Measurements from ENCODE around the gene NEU1.

Gene NEU1

DNA sequence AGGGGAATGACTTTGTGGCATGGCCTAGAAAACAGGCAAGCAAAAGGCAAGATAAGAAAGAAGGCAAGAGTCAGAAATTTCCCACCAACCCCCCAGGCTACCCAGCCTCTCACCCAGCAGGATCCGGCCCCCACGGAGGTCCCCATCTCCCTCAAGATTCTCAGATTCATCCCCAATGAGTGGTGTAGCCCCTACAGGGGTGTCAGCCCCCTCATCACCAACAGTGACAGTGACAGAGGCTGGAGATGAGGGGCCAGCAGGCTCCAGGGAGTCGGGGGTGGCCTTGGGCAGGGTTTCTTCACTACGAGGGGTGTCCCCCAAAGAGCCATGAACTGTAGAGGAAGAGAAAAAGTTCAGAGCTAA lies 33.9 kb upstream of the NEU1 start:
- no peak for DNase-seq (ENCODE audit: low spot score)

DNA sequence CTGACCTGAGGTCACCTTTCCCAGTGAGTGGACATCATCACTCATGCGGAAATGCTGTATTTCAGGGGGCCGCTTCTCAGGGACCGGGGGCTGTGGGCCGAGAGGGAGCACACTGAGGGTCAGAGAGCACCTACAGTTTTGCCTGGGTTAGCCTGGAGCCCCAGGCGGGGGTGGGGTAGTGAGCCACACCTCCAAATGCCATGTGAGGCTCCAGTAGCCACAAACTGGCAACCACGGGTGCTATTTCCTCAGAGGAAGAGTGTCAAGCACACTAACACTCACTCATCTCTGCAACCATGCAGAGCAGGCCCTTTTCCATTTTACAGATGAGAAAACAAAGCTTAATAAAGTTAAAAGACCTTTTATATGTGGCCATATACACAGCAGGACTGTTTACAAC lies 30.2 kb upstream of the NEU1 start:
- no peak for DNase-seq (ENCODE audit: low spot score)

DNA sequence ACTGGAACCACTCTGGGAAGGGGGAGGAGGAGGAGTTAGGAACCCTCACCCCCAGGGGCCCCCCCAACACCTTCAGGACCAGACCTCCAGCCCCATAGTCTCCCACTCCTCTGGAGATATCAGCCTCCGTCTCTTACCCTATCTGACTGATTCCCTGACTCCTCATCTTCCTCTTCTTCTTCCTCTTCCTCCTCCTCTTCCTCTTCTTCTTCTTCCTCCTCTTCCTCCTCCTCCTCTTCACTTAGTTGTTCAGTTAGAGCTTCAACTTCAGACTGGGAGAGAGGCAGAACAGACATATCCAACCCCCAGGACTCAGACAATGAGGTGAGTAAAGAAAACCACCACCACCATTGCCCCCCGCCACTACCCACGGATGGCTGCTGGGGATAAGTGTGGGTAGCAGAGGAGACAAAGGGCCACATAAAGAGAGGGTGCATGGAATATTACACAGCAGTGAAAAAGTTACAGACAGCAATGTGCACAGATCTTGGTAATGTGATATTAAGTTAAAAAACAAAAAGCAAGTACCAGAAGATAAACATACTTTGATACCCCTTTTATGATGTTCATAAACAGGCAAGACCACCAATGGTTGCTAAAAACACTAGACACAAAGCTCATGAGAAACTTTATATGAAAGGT lies 26.8 kb upstream of the NEU1 start:
- DNase-seq (ENCODE audit: low spot score): no peak

- DNase-seq (ENCODE audit: low spot score): no peak
Measured at GRCh38 chr6:31888276-31889258, 25.9 kb upstream of the NEU1 start.

- DNase-seq (ENCODE audit: low spot score): no peak
Measured at GRCh38 chr6:31887173-31888007, 24.8 kb upstream of the NEU1 start.

DNA sequence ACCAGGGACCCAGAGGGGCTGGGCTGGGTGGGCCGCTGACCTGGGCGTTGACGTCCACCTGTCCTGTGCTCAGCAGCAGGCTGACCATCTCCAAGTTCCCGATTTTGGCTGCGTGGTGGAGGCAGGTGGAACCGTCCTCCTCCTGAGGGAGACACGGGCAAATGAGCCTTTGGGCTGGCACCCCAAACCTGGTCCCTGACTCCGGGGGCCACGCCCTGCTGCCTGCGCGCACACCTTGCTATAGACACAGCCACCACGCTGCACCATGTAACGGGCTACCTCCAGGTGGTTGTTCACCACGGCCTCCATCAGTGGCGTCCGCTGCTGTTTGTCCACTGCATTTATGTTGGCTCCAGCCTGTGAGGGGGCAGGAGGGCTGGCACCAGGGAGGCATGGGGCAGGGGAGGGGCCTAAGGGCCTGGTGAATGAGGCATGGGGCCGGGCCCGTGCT lies 23.9 kb upstream of the NEU1 start:
- no peak for DNase-seq (ENCODE audit: low spot score)

GRCh38 chr6:31884528-31885035 lies 22.0 kb upstream of the NEU1 start:
- DNase-seq (ENCODE audit: low spot score): no peak

- no peak for DNase-seq (ENCODE audit: low spot score)
Measured at GRCh38 chr6:31883676-31884075, 21.1 kb upstream of the NEU1 start.

DNA sequence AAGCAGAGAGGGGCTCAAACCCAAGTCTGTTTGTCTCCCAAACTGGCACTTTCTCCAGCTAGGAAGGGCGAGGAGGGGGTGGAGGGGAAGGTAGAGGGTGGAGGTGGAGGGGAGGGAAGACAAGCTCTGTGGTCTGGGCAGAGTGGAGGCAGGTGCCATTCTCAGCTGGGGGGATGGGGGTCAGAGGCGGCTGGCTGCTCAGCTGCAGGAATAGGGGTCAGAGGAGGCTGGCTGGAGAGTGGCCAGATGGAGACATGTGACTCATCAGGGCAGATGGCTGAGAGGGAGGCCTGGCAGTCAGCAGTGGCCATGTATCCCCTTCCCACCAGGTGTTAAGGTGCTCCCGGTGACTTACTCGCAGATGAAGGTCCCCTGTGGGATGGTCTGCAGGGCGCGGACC lies 19.7 kb upstream of the NEU1 start:
- no peak for DNase-seq (ENCODE audit: low spot score)

DNA sequence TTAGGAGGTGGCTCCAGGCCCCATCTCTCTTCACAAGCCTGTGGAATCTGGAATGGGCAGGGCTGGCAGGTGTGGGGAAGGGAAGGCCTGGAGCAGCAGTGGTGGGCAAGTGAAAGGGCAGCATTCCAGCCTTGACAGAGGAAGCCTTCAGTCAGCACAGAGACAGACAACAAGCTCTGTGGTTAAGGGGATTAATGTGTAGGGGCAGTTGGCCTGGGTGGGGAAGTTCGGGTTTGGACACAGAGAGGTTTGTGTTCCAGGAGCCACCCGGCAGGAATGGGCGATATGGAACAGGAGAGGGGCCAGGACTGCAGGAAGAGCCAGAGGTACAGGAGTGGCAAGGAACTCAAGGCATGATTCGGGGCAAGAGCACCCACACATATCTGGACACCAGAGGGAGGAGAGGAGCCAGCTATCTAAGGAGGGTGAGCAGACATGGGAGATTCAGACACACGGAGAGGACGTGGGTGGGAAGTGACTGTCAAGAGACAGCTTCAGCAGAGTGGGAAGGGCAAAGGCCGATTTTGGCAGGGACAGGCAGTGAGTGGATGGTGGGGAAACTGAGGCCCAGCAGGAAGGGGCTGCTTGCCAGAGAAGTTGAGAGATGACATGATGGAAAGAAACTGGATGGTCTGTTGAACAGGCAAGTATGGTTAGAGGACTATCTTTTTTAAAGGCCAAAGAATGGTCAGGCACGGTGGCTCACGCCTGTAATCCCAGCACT lies 18.7 kb upstream of the NEU1 start:
- no peak for DNase-seq (ENCODE audit: low spot score)

- no peak for DNase-seq (ENCODE audit: low spot score)
Measured at GRCh38 chr6:31880616-31881015, 18.0 kb upstream of the NEU1 start.

DNA sequence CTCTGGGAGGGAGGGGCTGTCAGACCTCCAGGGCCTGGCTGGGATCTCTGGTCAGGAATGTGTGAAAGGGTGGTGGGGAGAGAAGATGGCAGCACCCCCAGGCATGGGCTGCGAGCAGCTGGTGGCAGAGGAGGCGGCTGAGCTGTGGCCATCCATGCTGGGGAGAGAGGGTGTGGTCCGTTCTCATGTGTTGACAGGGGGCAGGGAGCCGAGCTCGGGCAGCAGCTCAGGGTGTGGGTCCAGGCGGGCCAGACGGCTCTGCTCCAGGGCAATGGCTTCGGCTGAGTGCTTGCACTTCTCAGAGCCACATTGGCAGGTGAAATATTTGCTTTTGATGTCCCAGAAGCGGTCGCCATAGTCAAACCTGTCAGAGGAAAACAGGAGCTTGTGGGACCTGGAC lies 17.3 kb upstream of the NEU1 start:
- no peak for DNase-seq (ENCODE audit: low spot score)

DNA sequence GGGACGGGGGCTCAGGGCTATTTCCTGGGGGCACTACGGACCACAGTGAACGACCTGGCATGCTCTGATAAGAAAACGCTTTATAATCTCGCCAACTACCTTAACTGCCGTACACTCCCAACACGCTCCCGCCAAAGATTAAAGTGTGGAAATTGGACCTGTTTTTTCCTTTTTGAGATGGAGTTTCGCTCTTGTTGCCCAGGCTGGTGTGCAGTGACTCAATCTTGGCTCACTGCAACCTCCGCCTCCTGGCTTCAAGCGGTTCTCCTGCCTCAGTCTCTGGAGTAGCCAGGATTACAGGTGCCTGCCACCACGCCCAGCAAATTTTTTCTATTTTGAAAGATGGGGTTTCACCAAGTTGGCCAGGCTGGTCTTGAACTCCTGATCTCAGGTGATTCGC lies 16.5 kb upstream of the NEU1 start:
- no peak for DNase-seq (ENCODE audit: low spot score)

- DNase-seq (ENCODE audit: low spot score): no peak
Measured at GRCh38 chr6:31878726-31879125, 16.1 kb upstream of the NEU1 start, which contains the start of gene SLC44A4. TSS of gene SLC44A4 (minus strand) at chr6:31878997. CDS start at chr6:31878980, 17 bp downstream.

GRCh38 chr6:31878222-31878621 lies 15.6 kb upstream of the NEU1 start:
- DNase-seq (ENCODE audit: low spot score): no peak

GRCh38 chr6:31877651-31878161 lies 15.1 kb upstream of the NEU1 start:
- DNase-seq (ENCODE audit: low spot score): no peak

DNA sequence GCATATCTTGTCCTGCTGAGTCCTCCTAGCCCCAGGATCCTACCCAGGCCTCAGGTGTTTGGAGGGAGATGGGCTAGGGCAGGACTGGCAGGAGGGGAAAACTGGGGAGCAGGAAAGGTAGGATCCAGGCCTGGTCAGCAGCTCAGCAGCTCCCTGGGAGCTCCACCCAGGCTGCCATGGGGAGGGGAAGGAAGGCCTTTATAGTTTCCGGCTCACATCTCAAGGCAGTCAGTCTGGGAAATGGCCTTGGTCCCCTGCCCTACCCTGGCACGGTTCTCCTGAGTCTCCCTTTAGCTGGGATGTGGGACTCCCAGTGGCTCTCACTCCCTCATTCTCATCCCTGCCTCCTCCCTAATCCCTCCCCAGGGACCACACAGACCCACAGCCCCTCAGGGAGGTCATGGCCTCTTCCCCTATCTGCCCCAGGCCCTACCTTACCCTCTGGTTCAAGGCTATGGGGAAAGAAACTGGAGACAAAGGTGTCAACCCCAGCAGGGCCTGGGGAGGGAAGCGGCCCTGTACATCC lies 14.6 kb upstream of the NEU1 start:
- no peak for DNase-seq (ENCODE audit: low spot score)

GRCh38 chr6:31876357-31876756 lies 13.7 kb upstream of the NEU1 start:
- DNase-seq (ENCODE audit: low spot score): no peak

- DNase-seq (ENCODE audit: low spot score): no peak
Measured at GRCh38 chr6:31875877-31876276, 13.3 kb upstream of the NEU1 start.

GRCh38 chr6:31874836-31875572 lies 12.4 kb upstream of the NEU1 start:
- DNase-seq (ENCODE audit: low spot score): no peak

All from globus pallidus (tissue), 1 donor.